Measurements from ENCODE around the gene WNK1. TPM values are rescaled to one million over a fixed set of nuclear protein-coding genes. Genes with fewer than 3 reads are reported as not detected.

Gene WNK1
- total and polyA plus RNA-seq, 11 donors = 59.9 to 373 (median 290) TPM

DNA sequence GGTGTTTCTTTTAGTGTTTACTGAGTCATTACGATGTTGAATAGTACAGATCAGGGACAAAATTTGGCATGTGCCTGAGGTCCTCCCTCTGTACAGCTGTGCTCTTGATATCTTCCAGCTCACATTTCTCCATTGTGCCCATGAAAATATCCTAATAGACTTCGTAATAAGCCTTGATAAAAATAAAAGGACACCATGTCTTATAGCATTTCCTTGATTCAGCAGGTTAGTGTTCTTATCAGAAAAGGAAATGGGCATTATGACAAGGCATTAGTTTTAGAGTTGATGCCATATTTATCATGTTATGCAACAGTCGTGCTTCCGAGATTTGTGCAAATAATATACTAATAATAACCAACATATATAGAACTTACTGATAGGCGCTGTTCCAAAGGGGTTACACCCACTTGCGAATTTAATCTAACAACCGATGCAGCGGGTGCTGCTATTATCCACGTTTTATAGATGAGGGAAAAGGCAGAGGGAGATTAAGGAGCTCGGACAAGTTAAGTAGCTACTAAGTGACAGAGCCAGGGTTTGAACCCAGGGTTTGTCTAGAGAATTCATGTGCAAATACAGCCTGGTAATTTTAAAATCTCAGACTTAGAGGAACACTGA is 15.1 kb upstream of the WNK1 start:
- DNase-seq (no peak), ATAC-seq (peak; percentile 28 to 88 (median 66))
- peaks cover 0 to 20% (median 9%) of the 10 kb centered on the region in 12 donors for H3K4me1 ChIP-seq
- no peak overlapping the region for H3K4me3 ChIP-seq
- H3K9me3 ChIP-seq = no peaks in the 10 kb centered on the region
- intact Hi-C loops (cut with DNase I) = loop anchor here in 1 of 10 donors (5.0 kb wide), 1 partner anchor 40 kb away; no protein-coding TSS in a partner anchor
- 22 to 33% (median 28%) methylated on average over 10 of the region's 10 CpGs for WGBS, 4 donors
- peak overlapping the region in 4 of 12 donors; percentile 7 to 58 (median 21) for H3K27ac ChIP-seq
- no peaks in the 10 kb centered on the region for H3K36me3 ChIP-seq
- no peaks in the 10 kb centered on the region for H3K27me3 ChIP-seq
- TF ChIP-seq POLR2A (IDR thresholded peaks at IDR 0.05) = no peak
- TF ChIP-seq, protein P1, sequence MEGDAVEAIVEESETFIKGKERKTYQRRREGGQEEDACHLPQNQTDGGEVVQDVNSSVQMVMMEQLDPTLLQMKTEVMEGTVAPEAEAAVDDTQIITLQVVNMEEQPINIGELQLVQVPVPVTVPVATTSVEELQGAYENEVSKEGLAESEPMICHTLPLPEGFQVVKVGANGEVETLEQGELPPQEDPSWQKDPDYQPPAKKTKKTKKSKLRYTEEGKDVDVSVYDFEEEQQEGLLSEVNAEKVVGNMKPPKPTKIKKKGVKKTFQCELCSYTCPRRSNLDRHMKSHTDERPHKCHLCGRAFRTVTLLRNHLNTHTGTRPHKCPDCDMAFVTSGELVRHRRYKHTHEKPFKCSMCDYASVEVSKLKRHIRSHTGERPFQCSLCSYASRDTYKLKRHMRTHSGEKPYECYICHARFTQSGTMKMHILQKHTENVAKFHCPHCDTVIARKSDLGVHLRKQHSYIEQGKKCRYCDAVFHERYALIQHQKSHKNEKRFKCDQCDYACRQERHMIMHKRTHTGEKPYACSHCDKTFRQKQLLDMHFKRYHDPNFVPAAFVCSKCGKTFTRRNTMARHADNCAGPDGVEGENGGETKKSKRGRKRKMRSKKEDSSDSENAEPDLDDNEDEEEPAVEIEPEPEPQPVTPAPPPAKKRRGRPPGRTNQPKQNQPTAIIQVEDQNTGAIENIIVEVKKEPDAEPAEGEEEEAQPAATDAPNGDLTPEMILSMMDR (IDR thresholded peaks at IDR 0.05) = no peak

DNA sequence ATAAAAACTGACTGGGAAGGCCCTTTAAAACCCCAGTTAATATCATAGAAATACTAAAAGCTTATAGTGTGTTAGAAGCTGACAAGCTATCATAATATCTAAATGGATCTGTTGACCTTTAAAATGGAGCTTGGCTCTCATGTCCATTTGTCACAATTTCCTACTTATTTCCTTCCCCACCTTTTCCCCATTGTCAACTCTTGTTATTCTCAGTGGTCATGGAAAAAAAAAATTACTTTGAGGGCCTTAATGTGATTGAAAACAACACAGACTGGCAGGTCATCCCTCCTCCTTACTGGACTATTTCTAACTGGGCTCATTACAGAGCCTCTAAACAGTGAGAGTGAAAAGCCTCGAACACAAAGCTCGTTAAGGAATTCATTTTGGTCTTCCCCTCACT is 13.7 kb upstream of the WNK1 start:
- Histone ChIP-seq H3K4me3 (no peak overlapping the region), H3K4me1 (peaks cover 0 to 20% (median 9%) of the 10 kb centered on the region in 12 donors), H3K9me3 (no peaks in the 10 kb centered on the region), H3K27me3 (no peaks in the 10 kb centered on the region), H3K27ac (peak overlapping the region in 11 of 12 donors; percentile 8 to 60 (median 47)), H3K36me3 (no peaks in the 10 kb centered on the region)
- intact Hi-C loops (cut with DNase I) = loop anchor here in 1 of 10 donors (5.0 kb wide), 1 partner anchor 41 kb away; no protein-coding TSS in a partner anchor
- DNase-seq (no peak), ATAC-seq (peak in 3 of 4 donors; percentile 43 to 79 (median 51))
- 44 to 55% (median 52%) methylated on average over 2 of the region's 2 CpGs for WGBS, 4 donors
- no peak for TF ChIP-seq POLR2A (IDR thresholded peaks at IDR 0.05)
- TF ChIP-seq, protein P1 (IDR thresholded peaks at IDR 0.05) = no peak

DNA sequence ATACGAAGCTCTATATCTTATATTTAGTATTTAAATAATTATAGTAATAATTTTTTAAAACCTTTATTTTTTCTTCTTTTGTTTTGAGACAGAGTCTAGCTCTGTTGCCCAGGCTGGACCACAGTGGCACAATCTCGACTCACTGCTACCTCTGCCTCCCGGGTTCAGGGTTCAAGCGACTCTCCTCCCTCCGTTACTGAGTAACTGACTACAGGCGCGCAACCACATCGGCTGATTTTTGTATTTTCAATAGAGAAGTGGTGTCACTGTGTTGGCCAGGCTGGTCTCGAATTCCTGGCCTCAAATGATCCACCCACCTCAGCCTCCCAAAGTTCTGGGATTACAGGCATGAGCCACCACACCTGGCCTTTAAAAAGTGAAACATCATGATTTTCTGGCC is 13.0 kb upstream of the WNK1 start:
- Histone ChIP-seq H3K27me3 (no peaks in the 10 kb centered on the region), H3K4me1 (peaks cover 0 to 23% (median 9%) of the 10 kb centered on the region in 12 donors), H3K36me3 (no peaks in the 10 kb centered on the region), H3K9me3 (no peaks in the 10 kb centered on the region), H3K27ac (peak overlapping the region in 7 of 12 donors; percentile 8 to 60 (median 49)), H3K4me3 (no peak overlapping the region)
- 96 to 97% (median 97%) methylated on average over 9 of the region's 9 CpGs for whole genome bisulfite sequencing, 4 donors
- ATAC-seq (no peak), DNase-seq (no peak)
- intact Hi-C loops (cut with DNase I) = loop anchor here in 1 of 10 donors (5.0 kb wide), 1 partner anchor 42 kb away; no protein-coding TSS in a partner anchor
- no peak for TF ChIP-seq POLR2A (IDR thresholded peaks at IDR 0.05)
- TF ChIP-seq, protein P1 (IDR thresholded peaks at IDR 0.05) = no peak

GRCh38 chr12:740921-741320 is 11.5 kb upstream of the WNK1 start:
- H3K27me3 ChIP-seq = no peaks in the 10 kb centered on the region
- H3K36me3 ChIP-seq = no peaks in the 10 kb centered on the region
- H3K27ac ChIP-seq = no peak overlapping the region
- intact Hi-C loops (cut with DNase I) = loop anchor here in 2 of 10 donors (10.0 kb wide), 2 partner anchors 66 to 96 kb away; no protein-coding TSS in a partner anchor
- no peaks in the 10 kb centered on the region for H3K9me3 ChIP-seq
- ATAC-seq (no peak), DNase-seq (no peak)
- peaks cover 0 to 23% (median 9%) of the 10 kb centered on the region in 12 donors for H3K4me1 ChIP-seq
- no peak for TF ChIP-seq POLR2A (IDR thresholded peaks at IDR 0.05)
- TF ChIP-seq, protein P1 (IDR thresholded peaks at IDR 0.05) = no peak
- 71 to 78% (median 74%) methylated on average over 6 of the region's 6 CpGs for whole genome bisulfite sequencing, 4 donors
- no peak overlapping the region for H3K4me3 ChIP-seq

Data from heart left ventricle (tissue), 16 donors.